Bronchial epithelial cell (primary cell): ENCODE measurements around the gene PPIL1. TPM values are rescaled to one million over a fixed set of nuclear protein-coding genes. Genes with fewer than 3 reads are reported as not detected.
A peak's percentile ranks its signal among the peaks of the same experiment; 100 is the strongest.

ENCODE experiments used
- DNase-seq: peaks from one replicate; pipeline ENCODE4 v3.0.0-alpha.2; 2010; ENCODE audit warnings: low read depth
- FAIRE-seq: peaks from 2 replicates; lab custom pipeline; 2011; peaks lifted over from hg19 to GRCh38; lab: Jason Lieb, UNC
- H3K27me3 ChIP-seq: 2 replicates; pipeline ENCODE4 v1.5.1; 2011; ENCODE audit warnings: low read length; ENCODE audit not compliant: control insufficient read depth, insufficient read depth
- H3K36me3 ChIP-seq: 2 replicates; pipeline ENCODE4 v1.5.1; 2011; ENCODE audit warnings: low read length; ENCODE audit not compliant: control insufficient read depth, insufficient read depth
- H3K4me3 ChIP-seq: 2 replicates; pipeline ENCODE4 v1.5.1; 2011; ENCODE audit warnings: mild to moderate bottlenecking, low read depth, low read length, control low read depth
- total RNA-seq: library from RNA; depleted of rRNA; stranded (reverse); fragments of >200 nt; gene quantifications from 2 replicates; pipeline ENCODE4 v1.2.1, GENCODE V29; 2014
- TF ChIP-seq, protein P1 (sequence below): IDR thresholded peaks from 2 replicates; pipeline ENCODE4 v1.5.1; 2011; ENCODE audit warnings: mild to moderate bottlenecking, moderate library complexity, low read length, control low read depth, inconsistent platforms; ENCODE audit not compliant: insufficient read depth, severe bottlenecking

PPIL1 gene
- total RNA-seq, 1 donor from 2014 or later = 34.8 TPM

DNA sequence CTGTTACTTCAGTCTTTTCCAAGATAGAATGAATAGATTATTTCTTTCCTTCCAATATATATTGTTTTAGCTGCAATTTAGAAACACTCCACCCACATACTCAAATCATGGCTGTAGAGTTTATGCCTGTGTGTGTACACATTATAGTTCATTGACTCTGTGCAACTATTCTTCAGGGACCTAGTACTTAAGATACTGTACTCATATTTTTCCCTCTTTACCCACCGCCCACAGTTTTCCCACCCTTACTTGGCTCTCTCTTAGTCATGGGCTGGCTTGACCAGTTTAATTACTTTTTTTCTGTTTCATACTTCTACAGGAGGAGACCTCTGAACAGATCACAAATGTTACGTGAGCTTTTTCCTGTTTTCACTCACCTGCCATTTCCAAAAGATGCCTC is 41.5 kb upstream of the PPIL1 start:
- DNase-seq = peak; percentile 61
- TF ChIP-seq, protein P1, sequence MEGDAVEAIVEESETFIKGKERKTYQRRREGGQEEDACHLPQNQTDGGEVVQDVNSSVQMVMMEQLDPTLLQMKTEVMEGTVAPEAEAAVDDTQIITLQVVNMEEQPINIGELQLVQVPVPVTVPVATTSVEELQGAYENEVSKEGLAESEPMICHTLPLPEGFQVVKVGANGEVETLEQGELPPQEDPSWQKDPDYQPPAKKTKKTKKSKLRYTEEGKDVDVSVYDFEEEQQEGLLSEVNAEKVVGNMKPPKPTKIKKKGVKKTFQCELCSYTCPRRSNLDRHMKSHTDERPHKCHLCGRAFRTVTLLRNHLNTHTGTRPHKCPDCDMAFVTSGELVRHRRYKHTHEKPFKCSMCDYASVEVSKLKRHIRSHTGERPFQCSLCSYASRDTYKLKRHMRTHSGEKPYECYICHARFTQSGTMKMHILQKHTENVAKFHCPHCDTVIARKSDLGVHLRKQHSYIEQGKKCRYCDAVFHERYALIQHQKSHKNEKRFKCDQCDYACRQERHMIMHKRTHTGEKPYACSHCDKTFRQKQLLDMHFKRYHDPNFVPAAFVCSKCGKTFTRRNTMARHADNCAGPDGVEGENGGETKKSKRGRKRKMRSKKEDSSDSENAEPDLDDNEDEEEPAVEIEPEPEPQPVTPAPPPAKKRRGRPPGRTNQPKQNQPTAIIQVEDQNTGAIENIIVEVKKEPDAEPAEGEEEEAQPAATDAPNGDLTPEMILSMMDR = no peak
- no peak for FAIRE-seq
- Histone ChIP-seq H3K27me3 (no peaks in the 10 kb centered on the region), H3K4me3 (no peak overlapping the region), H3K36me3 (peaks cover 15% of the 10 kb centered on the region)

DNA sequence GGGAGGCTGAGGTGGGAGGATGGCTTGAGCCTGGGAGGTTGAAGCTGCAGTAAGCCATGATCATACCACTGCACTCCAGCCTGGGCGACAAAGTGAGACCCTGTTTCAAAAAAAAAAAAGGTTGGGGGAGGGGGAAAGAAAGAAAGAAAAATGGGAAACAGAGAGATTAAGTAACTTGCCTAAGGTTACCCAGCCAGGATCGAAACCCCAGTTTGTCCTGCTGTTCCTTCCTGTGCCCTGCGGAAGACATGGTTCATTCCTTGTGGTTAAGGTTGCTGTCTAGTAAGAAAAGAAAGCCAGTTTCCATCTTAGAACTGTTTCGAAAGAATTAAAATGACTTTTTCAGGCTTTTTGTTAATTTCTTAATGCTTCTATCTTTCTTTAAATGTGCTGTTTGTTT is 41.0 kb upstream of the PPIL1 start:
- no peak overlapping the region for H3K4me3 ChIP-seq
- FAIRE-seq = no peak
- H3K27me3 ChIP-seq = no peaks in the 10 kb centered on the region

DNA sequence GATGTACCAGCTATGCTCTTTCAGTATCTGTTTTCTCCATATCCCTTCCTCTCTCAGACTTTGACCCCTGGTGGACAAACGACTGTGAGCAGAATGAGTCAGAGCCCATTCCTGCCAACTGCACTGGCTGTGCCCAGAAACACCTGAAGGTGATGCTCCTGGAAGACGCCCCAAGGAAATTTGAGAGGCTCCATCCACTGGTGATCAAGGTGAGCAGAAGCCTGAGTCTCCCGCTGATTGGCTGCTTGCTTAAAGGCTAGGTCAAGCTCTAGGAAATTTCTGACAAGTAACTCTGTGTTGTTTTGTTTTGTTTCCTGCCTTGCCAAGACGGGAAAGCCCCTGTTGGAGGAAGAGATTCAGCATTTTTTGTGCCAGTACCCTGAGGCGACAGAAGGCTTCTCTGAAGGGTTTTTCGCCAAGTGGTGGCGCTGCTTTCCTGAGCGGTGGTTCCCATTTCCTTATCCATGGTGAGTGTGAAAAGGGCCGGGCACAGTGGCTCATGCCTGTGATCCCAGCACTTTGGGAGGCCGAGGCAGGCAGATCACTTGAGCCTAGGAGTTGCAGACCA is 39.7 kb upstream of the PPIL1 start:
- Histone ChIP-seq H3K27me3 (no peaks in the 10 kb centered on the region), H3K4me3 (no peak overlapping the region), H3K36me3 (peaks cover 12% of the 10 kb centered on the region)
- DNase-seq = peak; percentile 94
- TF ChIP-seq, protein P1 = peak; percentile 66
- FAIRE-seq = no peak

More for the DNA sequence above, 41.0 kb upstream of the PPIL1 start:
- H3K36me3 ChIP-seq = peaks cover 12% of the 10 kb centered on the region
- DNase-seq = no peak
- TF ChIP-seq, protein P1 = no peak

DNA sequence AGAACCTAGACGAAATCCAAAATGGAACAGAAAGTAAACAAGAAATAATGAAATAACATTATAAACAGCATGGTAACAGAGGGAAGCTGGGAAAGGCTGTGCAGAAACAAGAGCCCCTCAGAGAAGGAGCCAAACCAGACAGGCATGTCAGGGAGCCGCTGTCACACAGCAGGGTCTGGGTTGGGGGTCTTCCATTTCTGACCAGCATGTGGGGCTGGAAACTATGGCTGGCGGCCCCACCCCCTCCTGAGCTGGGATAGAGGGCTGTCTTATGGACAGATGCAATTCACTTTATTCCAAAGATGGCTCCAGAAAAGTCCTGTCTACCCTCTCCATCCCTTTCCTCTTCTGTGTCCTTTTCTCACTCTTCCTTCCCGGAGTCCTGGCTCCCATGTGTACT is 38.5 kb upstream of the PPIL1 start:
- Histone ChIP-seq H3K27me3 (no peaks in the 10 kb centered on the region), H3K36me3 (peaks cover 10% of the 10 kb centered on the region), H3K4me3 (no peak overlapping the region)
- TF ChIP-seq, protein P1 = no peak
- FAIRE-seq (no peak), DNase-seq (no peak)

DNA sequence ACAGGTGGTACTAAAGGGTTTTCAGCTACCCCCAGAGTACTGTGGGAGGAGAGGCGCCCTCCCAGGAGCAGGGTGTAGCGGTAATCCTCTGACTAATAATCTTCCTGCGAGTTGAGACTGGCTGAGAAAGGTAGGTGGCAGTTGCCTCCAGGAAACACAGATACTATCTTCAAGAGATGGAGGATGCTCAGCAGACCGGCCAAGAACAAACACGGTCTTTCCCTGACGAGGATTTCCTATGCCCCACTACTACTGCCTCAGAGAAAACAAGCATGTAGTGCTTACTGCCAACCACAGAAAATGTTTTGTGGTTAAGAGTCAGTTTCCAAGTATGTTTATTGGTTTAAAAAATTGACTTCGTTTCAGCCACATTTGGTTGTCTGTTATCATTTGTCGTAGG is 38.0 kb upstream of the PPIL1 start:
- FAIRE-seq = no peak
- TF ChIP-seq, protein P1 = peak; percentile 14
- Histone ChIP-seq H3K36me3 (peaks cover 9% of the 10 kb centered on the region), H3K4me3 (no peak overlapping the region), H3K27me3 (no peaks in the 10 kb centered on the region)
- peak; percentile 91 for DNase-seq

DNA sequence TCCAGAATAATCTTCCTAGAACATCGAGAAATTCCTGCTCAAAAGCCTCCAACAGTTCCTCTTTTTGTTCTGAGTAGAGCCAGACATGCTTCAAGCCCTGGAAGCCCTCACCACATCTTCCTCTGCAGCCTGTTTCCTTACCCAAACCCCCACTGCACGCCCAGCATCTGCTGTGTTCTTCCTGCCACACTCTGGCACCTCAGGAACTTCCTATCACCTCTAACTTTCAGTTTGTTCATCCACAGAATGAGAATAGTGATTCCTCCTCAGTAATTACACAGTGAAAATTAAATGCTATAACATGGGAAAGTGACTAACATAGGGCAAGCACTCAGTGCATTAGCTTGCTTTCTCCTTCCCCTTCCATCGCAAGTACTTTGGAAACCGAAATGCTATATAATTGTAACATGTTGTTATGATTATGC is 37.4 kb upstream of the PPIL1 start:
- Histone ChIP-seq H3K36me3 (peaks cover 6% of the 10 kb centered on the region), H3K4me3 (no peak overlapping the region), H3K27me3 (no peaks in the 10 kb centered on the region)
- no peak for DNase-seq
- TF ChIP-seq, protein P1 = no peak
- no peak for FAIRE-seq
